ENCODE results near the gene TMEM263. TPM values are rescaled to one million over a fixed set of nuclear protein-coding genes. Genes with fewer than 3 reads are reported as not detected.

Gene TMEM263
- total RNA-seq, 1 donor from 2014 or later: 19.6 TPM

DNA sequence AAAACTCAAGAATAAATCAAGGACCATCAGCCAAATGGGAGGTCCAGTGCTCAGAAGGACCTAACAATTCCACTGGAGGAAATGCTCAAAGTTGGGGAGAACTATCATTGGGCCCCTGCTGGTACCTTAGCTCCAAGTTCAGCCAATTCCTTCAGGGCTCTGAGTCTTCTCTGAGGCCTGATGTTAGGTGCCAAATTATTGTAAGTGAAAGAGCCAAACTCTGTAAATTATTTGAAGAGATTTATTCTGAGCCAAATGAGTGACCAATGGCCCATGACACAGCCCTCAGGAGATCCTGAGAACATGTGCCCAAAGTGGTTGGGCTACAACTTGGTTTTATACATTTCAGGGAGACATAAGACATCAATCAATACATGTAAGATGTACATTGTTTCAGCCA lies 8.2 kb upstream of the TMEM263 start:
- Histone ChIP-seq H3K4me3 (no peak overlapping the region), H3K9me3 (no peaks in the 10 kb centered on the region), H3K4me1 (no peaks in the 10 kb centered on the region), H3K27ac (no peak overlapping the region), H3K27me3 (no peaks in the 10 kb centered on the region), H3K36me3 (no peaks in the 10 kb centered on the region)
- intact Hi-C loops (cut with DNase I): no loop called here
- no peak for TF ChIP-seq POLR2A (IDR thresholded peaks at IDR 0.05)
- TF ChIP-seq, protein P1, sequence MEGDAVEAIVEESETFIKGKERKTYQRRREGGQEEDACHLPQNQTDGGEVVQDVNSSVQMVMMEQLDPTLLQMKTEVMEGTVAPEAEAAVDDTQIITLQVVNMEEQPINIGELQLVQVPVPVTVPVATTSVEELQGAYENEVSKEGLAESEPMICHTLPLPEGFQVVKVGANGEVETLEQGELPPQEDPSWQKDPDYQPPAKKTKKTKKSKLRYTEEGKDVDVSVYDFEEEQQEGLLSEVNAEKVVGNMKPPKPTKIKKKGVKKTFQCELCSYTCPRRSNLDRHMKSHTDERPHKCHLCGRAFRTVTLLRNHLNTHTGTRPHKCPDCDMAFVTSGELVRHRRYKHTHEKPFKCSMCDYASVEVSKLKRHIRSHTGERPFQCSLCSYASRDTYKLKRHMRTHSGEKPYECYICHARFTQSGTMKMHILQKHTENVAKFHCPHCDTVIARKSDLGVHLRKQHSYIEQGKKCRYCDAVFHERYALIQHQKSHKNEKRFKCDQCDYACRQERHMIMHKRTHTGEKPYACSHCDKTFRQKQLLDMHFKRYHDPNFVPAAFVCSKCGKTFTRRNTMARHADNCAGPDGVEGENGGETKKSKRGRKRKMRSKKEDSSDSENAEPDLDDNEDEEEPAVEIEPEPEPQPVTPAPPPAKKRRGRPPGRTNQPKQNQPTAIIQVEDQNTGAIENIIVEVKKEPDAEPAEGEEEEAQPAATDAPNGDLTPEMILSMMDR (IDR thresholded peaks at IDR 0.05): no peak
- TF ChIP-seq POLR2AphosphoS5 (IDR thresholded peaks at IDR 0.05; ENCODE audit: insufficient read depth in 1 of 2, low read depth in 1 of 2): no peak
- DNase-seq (ENCODE audit: extremely low spot score in 2 of 2): no peak

DNA sequence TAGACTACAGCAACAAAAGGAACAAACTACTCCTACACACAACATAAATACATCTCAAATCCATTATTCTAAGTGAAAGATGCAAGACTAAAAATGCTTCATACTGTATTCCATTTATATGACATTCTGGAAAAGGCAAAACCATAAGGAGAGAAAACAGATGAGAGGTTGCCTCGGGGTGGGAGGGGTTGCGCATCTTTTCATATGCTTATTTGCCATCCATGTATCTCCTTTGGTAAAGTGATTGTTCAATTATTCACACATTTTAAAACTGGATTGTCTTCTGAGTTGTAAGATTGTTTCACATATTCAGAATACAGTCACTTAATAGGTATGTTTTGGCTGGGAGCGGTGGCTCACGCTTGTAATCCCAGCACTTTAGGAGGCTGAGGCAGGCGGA lies 5.1 kb upstream of the TMEM263 start:
- Histone ChIP-seq H3K27ac (no peak overlapping the region), H3K4me3 (no peak overlapping the region), H3K9me3 (no peaks in the 10 kb centered on the region), H3K4me1 (peaks cover 7% of the 10 kb centered on the region), H3K27me3 (no peaks in the 10 kb centered on the region), H3K36me3 (no peaks in the 10 kb centered on the region)
- DNase-seq (ENCODE audit: extremely low spot score in 2 of 2): no peak
- intact Hi-C loops (cut with DNase I): no loop called here
- TF ChIP-seq POLR2AphosphoS5 (IDR thresholded peaks at IDR 0.05; ENCODE audit: insufficient read depth in 1 of 2, low read depth in 1 of 2) (no peak), POLR2A (IDR thresholded peaks at IDR 0.05) (no peak)
- TF ChIP-seq, protein P1 (IDR thresholded peaks at IDR 0.05): no peak

DNA sequence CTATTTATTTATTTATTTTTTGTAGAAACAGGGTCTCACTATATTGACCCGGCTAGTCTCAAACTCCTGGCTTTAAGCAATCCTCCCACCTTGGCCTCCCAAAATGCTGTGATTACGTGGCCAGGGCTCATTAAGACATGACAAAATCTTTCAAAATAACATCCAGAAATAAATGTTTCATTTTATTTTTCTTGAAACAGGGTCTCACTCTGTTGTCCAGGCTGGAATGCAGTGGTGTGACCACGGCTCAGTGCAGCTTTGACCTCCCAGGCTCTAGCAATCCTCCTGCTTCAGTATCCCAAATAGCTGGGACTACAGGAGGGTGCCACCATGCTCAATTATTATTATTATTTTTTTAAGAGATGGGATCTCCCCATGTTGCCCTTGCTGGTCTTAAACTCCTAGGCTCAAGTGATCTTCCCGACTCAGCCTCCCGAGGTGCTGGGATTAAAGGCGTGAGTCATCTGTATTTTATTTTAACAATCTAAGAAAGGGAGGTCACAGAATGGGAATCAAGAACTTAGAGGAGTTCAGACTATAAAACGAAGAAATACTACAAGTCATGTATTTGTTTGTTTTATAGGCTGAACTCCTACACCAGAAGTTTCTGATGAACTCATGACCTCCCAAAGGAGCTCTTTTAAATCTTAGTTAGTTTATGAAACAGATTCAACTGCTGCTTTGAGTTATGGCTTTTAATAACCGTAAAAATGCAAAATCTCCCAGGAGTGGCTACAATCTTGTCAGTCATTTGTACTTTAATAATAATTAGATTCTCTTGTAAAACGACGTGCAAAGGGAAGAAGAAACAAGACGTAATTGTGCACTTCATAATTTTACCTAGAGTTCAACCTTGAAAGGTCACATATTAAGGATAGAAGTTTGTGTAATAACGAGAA lies 2.1 kb upstream of the TMEM263 start:
- TF ChIP-seq POLR2AphosphoS5 (IDR thresholded peaks at IDR 0.05; ENCODE audit: insufficient read depth in 1 of 2, low read depth in 1 of 2) (peak in 1 of 2 donors; percentile 52), POLR2A (IDR thresholded peaks at IDR 0.05) (no peak)
- TF ChIP-seq, protein P1 (IDR thresholded peaks at IDR 0.05): no peak
- H3K4me1 ChIP-seq: peaks cover 22% of the 10 kb centered on the region
- H3K27ac ChIP-seq: peak overlapping the region; percentile 99
- no peak overlapping the region for H3K4me3 ChIP-seq
- H3K27me3 ChIP-seq: no peaks in the 10 kb centered on the region
- intact Hi-C loops (cut with DNase I): no loop called here
- H3K9me3 ChIP-seq: no peaks in the 10 kb centered on the region
- no peak for DNase-seq (ENCODE audit: extremely low spot score in 2 of 2)
- no peaks in the 10 kb centered on the region for H3K36me3 ChIP-seq

DNA sequence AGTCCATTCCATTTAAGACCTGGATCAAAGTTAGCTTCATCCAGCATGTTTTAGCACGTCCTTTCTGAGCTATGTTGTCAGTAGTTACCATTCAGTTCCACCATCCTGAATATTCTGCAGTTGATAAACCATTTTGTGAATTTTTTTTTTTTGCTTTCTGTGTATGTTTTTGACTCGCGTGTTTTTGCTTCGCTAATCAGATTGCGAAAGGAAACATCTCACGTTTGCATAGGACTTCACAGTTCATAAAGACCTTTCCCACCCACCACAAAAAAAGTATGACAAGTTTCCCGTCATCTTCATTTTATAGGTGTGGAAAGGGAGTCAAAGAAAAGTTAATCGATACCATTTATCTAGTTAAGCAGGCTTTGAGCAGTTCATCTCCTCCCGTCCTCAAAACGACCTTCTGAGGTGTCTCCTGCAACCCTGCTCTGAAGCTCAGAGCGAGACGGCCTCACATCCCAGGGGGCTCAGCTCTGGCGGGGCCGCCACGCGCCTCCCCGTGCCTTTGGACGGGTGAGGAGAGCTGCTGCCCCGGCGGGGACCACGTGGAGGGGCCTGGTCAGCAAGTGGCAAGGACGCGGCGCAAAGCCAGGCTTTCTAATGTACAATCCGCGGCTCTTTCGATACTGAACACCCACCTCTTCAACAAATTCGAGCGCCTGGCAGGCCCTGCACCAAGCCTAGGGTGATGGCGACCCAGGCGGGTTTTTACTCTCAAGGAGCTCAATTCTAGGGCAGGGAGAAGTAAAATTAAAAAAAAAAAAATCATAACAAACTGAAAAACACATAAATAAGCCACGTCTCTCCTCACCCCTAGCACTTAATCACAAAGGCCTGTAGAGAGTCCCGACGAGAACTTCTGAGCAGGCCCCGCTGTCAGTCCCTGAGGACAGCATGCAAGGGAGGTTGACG lies 988 bp upstream of the TMEM263 start:
- TF ChIP-seq, protein P1 (IDR thresholded peaks at IDR 0.05): no peak
- TF ChIP-seq POLR2A (IDR thresholded peaks at IDR 0.05) (no peak), POLR2AphosphoS5 (IDR thresholded peaks at IDR 0.05; ENCODE audit: insufficient read depth in 1 of 2, low read depth in 1 of 2) (no peak)
- Histone ChIP-seq H3K9me3 (no peaks in the 10 kb centered on the region), H3K27me3 (no peaks in the 10 kb centered on the region), H3K4me3 (peak overlapping the region; percentile 74 to 89), H3K36me3 (no peaks in the 10 kb centered on the region), H3K4me1 (peaks cover 33% of the 10 kb centered on the region), H3K27ac (peak overlapping the region; percentile 99)
- intact Hi-C loops (cut with DNase I): no loop called here
- no peak for DNase-seq (ENCODE audit: extremely low spot score in 2 of 2)

Data from vagina (tissue), 2 donors.